ENCODE results near the gene PHF21B.

PHF21B gene

GRCh38 chr22:44918925-44919392 is 90.8 kb downstream of the PHF21B start:
- no peaks in the 10 kb centered on the region for H3K27me3 ChIP-seq (ENCODE audit: control insufficient read depth, insufficient read depth, low read length)
- H3K9ac ChIP-seq (ENCODE audit: low read depth, low read length) = no peak overlapping the region
- H3K4me1 ChIP-seq (ENCODE audit: control insufficient read depth, insufficient read depth, low read length) = no peaks in the 10 kb centered on the region
- no peak overlapping the region for H3K4me3 ChIP-seq (ENCODE audit: low read depth, low read length)
- H3K36me3 ChIP-seq (ENCODE audit: control insufficient read depth, insufficient read depth, low read length) = peaks cover 12% of the 10 kb centered on the region
- no peaks in the 10 kb centered on the region for H3K9me3 ChIP-seq (ENCODE audit: control insufficient read depth, insufficient read depth, low read length)

- H3K4me3 ChIP-seq (ENCODE audit: low read depth, low read length) = no peak overlapping the region
- no peak overlapping the region for H3K9ac ChIP-seq (ENCODE audit: low read depth, low read length)
- no peaks in the 10 kb centered on the region for H3K9me3 ChIP-seq (ENCODE audit: control insufficient read depth, insufficient read depth, low read length)
- H3K4me1 ChIP-seq (ENCODE audit: control insufficient read depth, insufficient read depth, low read length) = no peaks in the 10 kb centered on the region
- H3K27me3 ChIP-seq (ENCODE audit: control insufficient read depth, insufficient read depth, low read length) = no peaks in the 10 kb centered on the region
- peaks cover 16% of the 10 kb centered on the region for H3K36me3 ChIP-seq (ENCODE audit: control insufficient read depth, insufficient read depth, low read length)
Observed at GRCh38 chr22:44918166-44918924, 91.5 kb downstream of the PHF21B start.

- Histone ChIP-seq H3K27me3 (ENCODE audit: control insufficient read depth, insufficient read depth, low read length) (no peaks in the 10 kb centered on the region), H3K9ac (ENCODE audit: low read depth, low read length) (no peak overlapping the region), H3K4me3 (ENCODE audit: low read depth, low read length) (no peak overlapping the region), H3K9me3 (ENCODE audit: control insufficient read depth, insufficient read depth, low read length) (no peaks in the 10 kb centered on the region), H3K36me3 (ENCODE audit: control insufficient read depth, insufficient read depth, low read length) (peaks cover 21% of the 10 kb centered on the region), H3K4me1 (ENCODE audit: control insufficient read depth, insufficient read depth, low read length) (no peaks in the 10 kb centered on the region)
Observed at GRCh38 chr22:44917372-44918165, 92.2 kb downstream of the PHF21B start.

- no peaks in the 10 kb centered on the region for H3K4me1 ChIP-seq (ENCODE audit: control insufficient read depth, insufficient read depth, low read length)
- H3K4me3 ChIP-seq (ENCODE audit: low read depth, low read length) = no peak overlapping the region
- peaks cover 8% of the 10 kb centered on the region for H3K9me3 ChIP-seq (ENCODE audit: control insufficient read depth, insufficient read depth, low read length)
- H3K36me3 ChIP-seq (ENCODE audit: control insufficient read depth, insufficient read depth, low read length) = peaks cover 28% of the 10 kb centered on the region
- no peaks in the 10 kb centered on the region for H3K27me3 ChIP-seq (ENCODE audit: control insufficient read depth, insufficient read depth, low read length)
- no peak overlapping the region for H3K9ac ChIP-seq (ENCODE audit: low read depth, low read length)
Observed at GRCh38 chr22:44916281-44917231, 93.2 kb downstream of the PHF21B start.

GRCh38 chr22:44915441-44915840 is 94.4 kb downstream of the PHF21B start:
- no peaks in the 10 kb centered on the region for H3K27me3 ChIP-seq (ENCODE audit: control insufficient read depth, insufficient read depth, low read length)

GRCh38 chr22:44914026-44914721 is 95.6 kb downstream of the PHF21B start:
- Histone ChIP-seq H3K4me3 (ENCODE audit: low read depth, low read length) (no peak overlapping the region), H3K9me3 (ENCODE audit: control insufficient read depth, insufficient read depth, low read length) (peaks cover 14% of the 10 kb centered on the region), H3K9ac (ENCODE audit: low read depth, low read length) (no peak overlapping the region), H3K36me3 (ENCODE audit: control insufficient read depth, insufficient read depth, low read length) (peaks cover 35% of the 10 kb centered on the region), H3K27me3 (ENCODE audit: control insufficient read depth, insufficient read depth, low read length) (no peaks in the 10 kb centered on the region), H3K4me1 (ENCODE audit: control insufficient read depth, insufficient read depth, low read length) (no peaks in the 10 kb centered on the region)

More at GRCh38 chr22:44915441-44915840, 94.4 kb downstream of the PHF21B start:
- no peak overlapping the region for H3K9ac ChIP-seq (ENCODE audit: low read depth, low read length)
- peaks cover 32% of the 10 kb centered on the region for H3K36me3 ChIP-seq (ENCODE audit: control insufficient read depth, insufficient read depth, low read length)
- H3K4me1 ChIP-seq (ENCODE audit: control insufficient read depth, insufficient read depth, low read length) = no peaks in the 10 kb centered on the region
- peaks cover 14% of the 10 kb centered on the region for H3K9me3 ChIP-seq (ENCODE audit: control insufficient read depth, insufficient read depth, low read length)
- H3K4me3 ChIP-seq (ENCODE audit: low read depth, low read length) = no peak overlapping the region

GRCh38 chr22:44913198-44913983 is 96.4 kb downstream of the PHF21B start:
- Histone ChIP-seq H3K4me1 (ENCODE audit: control insufficient read depth, insufficient read depth, low read length) (no peaks in the 10 kb centered on the region), H3K9me3 (ENCODE audit: control insufficient read depth, insufficient read depth, low read length) (peaks cover 14% of the 10 kb centered on the region), H3K9ac (ENCODE audit: low read depth, low read length) (no peak overlapping the region), H3K4me3 (ENCODE audit: low read depth, low read length) (no peak overlapping the region), H3K27me3 (ENCODE audit: control insufficient read depth, insufficient read depth, low read length) (no peaks in the 10 kb centered on the region), H3K36me3 (ENCODE audit: control insufficient read depth, insufficient read depth, low read length) (peaks cover 37% of the 10 kb centered on the region)

GRCh38 chr22:44909241-44909640 is 100.6 kb downstream of the PHF21B start:
- Histone ChIP-seq H3K9ac (ENCODE audit: low read depth, low read length) (no peak overlapping the region), H3K4me3 (ENCODE audit: low read depth, low read length) (no peak overlapping the region), H3K36me3 (ENCODE audit: control insufficient read depth, insufficient read depth, low read length) (peaks cover 36% of the 10 kb centered on the region), H3K9me3 (ENCODE audit: control insufficient read depth, insufficient read depth, low read length) (peaks cover 14% of the 10 kb centered on the region), H3K27me3 (ENCODE audit: control insufficient read depth, insufficient read depth, low read length) (no peaks in the 10 kb centered on the region), H3K4me1 (ENCODE audit: control insufficient read depth, insufficient read depth, low read length) (no peaks in the 10 kb centered on the region)

GRCh38 chr22:44907765-44908737 is 101.8 kb downstream of the PHF21B start:
- Histone ChIP-seq H3K9me3 (ENCODE audit: control insufficient read depth, insufficient read depth, low read length) (peaks cover 14% of the 10 kb centered on the region), H3K4me3 (ENCODE audit: low read depth, low read length) (no peak overlapping the region), H3K9ac (ENCODE audit: low read depth, low read length) (no peak overlapping the region), H3K36me3 (ENCODE audit: control insufficient read depth, insufficient read depth, low read length) (peaks cover 28% of the 10 kb centered on the region), H3K27me3 (ENCODE audit: control insufficient read depth, insufficient read depth, low read length) (no peaks in the 10 kb centered on the region), H3K4me1 (ENCODE audit: control insufficient read depth, insufficient read depth, low read length) (no peaks in the 10 kb centered on the region)
